K562 (cell line): ENCODE data around the gene AKAP14. TPM values are rescaled to one million over a fixed set of nuclear protein-coding genes. Genes with fewer than 3 reads are reported as not detected.

Source experiments
- ASH1L ChIP-seq: fragments of 450-650 bp; IDR thresholded peaks from 2 replicates; pipeline ENCODE4 v1.6.1; 2018; ENCODE audit warnings: borderline replicate concordance, mild to moderate bottlenecking, low read depth; ENCODE audit not compliant: partially characterized antibody
- BDP1 ChIP-seq: IDR thresholded peaks from 3 replicates; pipeline ENCODE4 v1.6.1; 2011; ENCODE audit not compliant: insufficient read length, insufficient read depth
- CHCHD3 ChIP-seq: fragments of 250-450 bp; sonication (Bioruptor Pico); IDR thresholded peaks from 2 replicates; pipeline ENCODE4 v2.1.2; 2022; ENCODE audit warnings: mild to moderate bottlenecking
- DACH1 ChIP-seq: fragments of 450-650 bp; IDR thresholded peaks from 2 replicates; pipeline ENCODE4 v1.6.1; 2018; ENCODE audit not compliant: partially characterized antibody
- E2F3 ChIP-seq: fragments of 250-450 bp; sonication (Bioruptor Pico); IDR thresholded peaks from 2 replicates; pipeline ENCODE4 v1.4.0; 2020; ENCODE audit warnings: mild to moderate bottlenecking
- NBN ChIP-seq: fragments of 450-650 bp; IDR thresholded peaks from 2 replicates; pipeline ENCODE4 v1.6.1; 2016; ENCODE audit warnings: low read depth, mild to moderate bottlenecking
- NELFE ChIP-seq: IDR thresholded peaks from 2 replicates; pipeline ENCODE4 v1.6.1; 2011; ENCODE audit warnings: mild to moderate bottlenecking; ENCODE audit not compliant: insufficient read depth, insufficient read length
- NFE2 ChIP-seq: IDR thresholded peaks from 2 replicates; pipeline ENCODE4 v1.6.1; 2014; ENCODE audit warnings: antibody characterized with exemption, low read depth
- ZBTB11 ChIP-seq, 3 experiments: fragments of 200-800 bp in 1 of 3; fragments of 250-450 bp in 1 of 3; fragments of 450-650 bp in 1 of 3; sonication (Bioruptor Pico) in 1 of 3; sonication (Bioruptor generic) in 1 of 3; formaldehyde crosslinking in 1 of 3; IDR thresholded peaks; 2 replicates each; pipeline versions ENCODE4 v1.6.1 to v1.8.0; 2016 to 2022; ENCODE audit warnings: mild to moderate bottlenecking in 2 of 3, missing genetic modification characterization in 2 of 3, missing compliant biosample characterization in 1 of 3, moderate library complexity in 1 of 3
- ZNF282 ChIP-seq: sonication (generic); formaldehyde crosslinking; IDR thresholded peaks from 2 replicates; pipeline ENCODE4 v1.8.1; 2023; ENCODE audit warnings: missing genetic modification reagents
- ZNF41 ChIP-seq: fragments of 250-450 bp; sonication (Bioruptor Pico); conservative IDR thresholded peaks from 2 replicates; pipeline ENCODE4 v1.4.0; 2020; ENCODE audit warnings: mild to moderate bottlenecking
- ZNF589 ChIP-seq: fragments of 200-800 bp; sonication (Bioruptor generic); IDR thresholded peaks from 2 replicates; pipeline ENCODE4 v1.6.1; 2016; ENCODE audit warnings: low read depth, missing genetic modification characterization, missing compliant biosample characterization
- polyA plus RNA-seq, 8 experiments: library from polyadenylated mRNA; depleted of rRNA in 4 of 8; stranded (reverse) in 5 of 8; unstranded in 3 of 8; fragments of >200 nt; fragmentation: Nextera tagmentation in 2 of 8; fragmentation: Illumina TruSeq in 1 of 8; extraction: Ambion mirVana in 2 of 8; extraction: Trizol in 1 of 8; gene quantifications; 2 replicates each; pipeline versions ENCODE4 v1.2.1 to v1.2.3, GENCODE V29; 2011 to 2014; ENCODE audit warnings: inconsistent platforms in 1 of 8, missing spikeins in 1 of 8
- total RNA-seq, 7 experiments: library from RNA; depleted of rRNA in 6 of 7; stranded (reverse); fragments of >200 nt in 6 of 7; fragmentation: Illumina TruSeq in 2 of 7; extraction: Trizol in 2 of 7; gene quantifications; 2 replicates each; pipeline versions ENCODE4 v1.2.1 to v1.2.3, GENCODE V29; 2011 to 2021; ENCODE audit warnings: low replicate concordance in 1 of 7
- TF ChIP-seq, protein P1 (sequence below): fragments of 250-450 bp; sonication (Bioruptor Pico); IDR thresholded peaks from 2 replicates; pipeline ENCODE4 v1.4.0; 2020
- TF ChIP-seq, protein P2 (sequence below), 2 experiments: fragments of 450-650 bp in 1 of 2; IDR thresholded peaks; 2 replicates each; pipeline ENCODE4 v1.6.1; 2011 to 2017; ENCODE audit warnings: low read depth in 2 of 2, antibody characterized with exemption in 1 of 2, borderline replicate concordance in 1 of 2, low read length in 1 of 2, mild to moderate bottlenecking in 1 of 2, mixed read lengths in 1 of 2; ENCODE audit not compliant: control insufficient read depth in 1 of 2
- TF ChIP-seq, protein P3 (sequence below): sonication (generic); formaldehyde crosslinking; IDR thresholded peaks from 2 replicates; pipeline ENCODE4 v1.8.1; 2023; ENCODE audit warnings: mild to moderate bottlenecking, missing genetic modification reagents

AKAP14 gene
- total and polyA plus RNA-seq, 9 of the 15 experiments (the other 6 are each of a cell fraction or from before 2014, with no cell fraction given), result not detected

DNA sequence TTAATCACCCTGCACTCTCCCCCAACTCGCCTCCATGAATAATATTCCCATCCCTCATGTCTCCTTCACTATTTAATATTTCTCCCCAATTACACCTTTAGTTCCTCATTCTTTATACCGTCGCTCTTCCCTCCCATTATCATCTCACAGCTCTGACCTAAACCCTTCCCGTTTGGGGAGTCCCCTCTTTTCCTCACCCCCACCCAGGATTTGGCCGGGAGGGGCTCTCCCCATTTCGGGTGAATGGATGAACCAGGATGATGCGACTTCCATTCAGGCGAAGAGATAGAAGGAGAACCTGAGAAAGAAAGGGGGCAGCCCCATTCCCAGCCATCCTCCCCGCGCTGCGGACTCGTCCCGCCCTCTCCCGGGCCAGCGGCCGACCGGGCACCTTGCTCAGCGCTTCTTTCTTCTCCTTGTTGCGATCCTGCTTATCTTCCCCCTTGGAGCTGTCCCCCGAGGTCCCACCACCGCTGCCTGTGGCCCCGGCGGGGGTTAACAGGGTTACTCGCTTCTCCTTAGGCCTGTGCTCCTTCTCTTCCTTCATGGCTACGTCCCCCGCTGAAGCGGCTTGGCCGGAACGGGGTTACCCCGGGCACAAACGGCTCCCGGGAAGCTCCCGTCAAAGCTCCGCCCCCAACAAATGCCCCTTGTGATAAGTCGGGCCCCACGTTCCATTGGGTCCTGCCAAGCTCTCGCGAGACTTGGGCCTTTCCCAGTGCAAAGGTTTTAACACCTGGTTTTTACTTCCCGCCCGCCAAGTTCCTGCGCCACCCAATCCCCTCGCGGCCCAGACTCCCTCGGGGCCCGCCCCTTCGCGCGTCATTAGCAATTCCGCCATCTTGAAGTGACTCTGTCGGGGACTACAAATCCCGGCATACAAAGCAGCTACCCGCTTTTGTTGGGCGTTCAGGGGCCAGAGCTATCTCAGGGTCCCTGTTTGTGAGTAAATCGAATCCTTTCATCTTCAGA lies 43.0 kb upstream of the AKAP14 start, which contains the start of gene UPF3B (continued):
- TF ChIP-seq DACH1 (no peak), BDP1 (no peak), NELFE (no peak), ZNF41 (CRISPR knock-in tag) (no peak), ZBTB11 (CRISPR knock-in tag; IDR thresholded peaks at IDR 0.05) (peak in 1 of 3 experiments; percentile 74; a peak in 1 of 6 replicates), ASH1L (no peak), ZNF282 (CRISPR knock-in tag) (no peak), CHCHD3 (CRISPR knock-in tag) (no peak), ZNF589 (CRISPR knock-in tag) (no peak), NBN (no peak), NFE2 (no peak), E2F3 (CRISPR knock-in tag) (no peak)
- TF ChIP-seq, protein P1, sequence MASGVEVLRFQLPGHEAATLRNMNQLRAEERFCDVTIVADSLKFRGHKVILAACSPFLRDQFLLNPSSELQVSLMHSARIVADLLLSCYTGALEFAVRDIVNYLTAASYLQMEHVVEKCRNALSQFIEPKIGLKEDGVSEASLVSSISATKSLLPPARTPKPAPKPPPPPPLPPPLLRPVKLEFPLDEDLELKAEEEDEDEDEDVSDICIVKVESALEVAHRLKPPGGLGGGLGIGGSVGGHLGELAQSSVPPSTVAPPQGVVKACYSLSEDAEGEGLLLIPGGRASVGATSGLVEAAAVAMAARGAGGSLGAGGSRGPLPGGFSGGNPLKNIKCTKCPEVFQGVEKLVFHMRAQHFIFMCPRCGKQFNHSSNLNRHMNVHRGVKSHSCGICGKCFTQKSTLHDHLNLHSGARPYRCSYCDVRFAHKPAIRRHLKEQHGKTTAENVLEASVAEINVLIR (CRISPR knock-in tag), result no peak
- TF ChIP-seq, protein P2, sequence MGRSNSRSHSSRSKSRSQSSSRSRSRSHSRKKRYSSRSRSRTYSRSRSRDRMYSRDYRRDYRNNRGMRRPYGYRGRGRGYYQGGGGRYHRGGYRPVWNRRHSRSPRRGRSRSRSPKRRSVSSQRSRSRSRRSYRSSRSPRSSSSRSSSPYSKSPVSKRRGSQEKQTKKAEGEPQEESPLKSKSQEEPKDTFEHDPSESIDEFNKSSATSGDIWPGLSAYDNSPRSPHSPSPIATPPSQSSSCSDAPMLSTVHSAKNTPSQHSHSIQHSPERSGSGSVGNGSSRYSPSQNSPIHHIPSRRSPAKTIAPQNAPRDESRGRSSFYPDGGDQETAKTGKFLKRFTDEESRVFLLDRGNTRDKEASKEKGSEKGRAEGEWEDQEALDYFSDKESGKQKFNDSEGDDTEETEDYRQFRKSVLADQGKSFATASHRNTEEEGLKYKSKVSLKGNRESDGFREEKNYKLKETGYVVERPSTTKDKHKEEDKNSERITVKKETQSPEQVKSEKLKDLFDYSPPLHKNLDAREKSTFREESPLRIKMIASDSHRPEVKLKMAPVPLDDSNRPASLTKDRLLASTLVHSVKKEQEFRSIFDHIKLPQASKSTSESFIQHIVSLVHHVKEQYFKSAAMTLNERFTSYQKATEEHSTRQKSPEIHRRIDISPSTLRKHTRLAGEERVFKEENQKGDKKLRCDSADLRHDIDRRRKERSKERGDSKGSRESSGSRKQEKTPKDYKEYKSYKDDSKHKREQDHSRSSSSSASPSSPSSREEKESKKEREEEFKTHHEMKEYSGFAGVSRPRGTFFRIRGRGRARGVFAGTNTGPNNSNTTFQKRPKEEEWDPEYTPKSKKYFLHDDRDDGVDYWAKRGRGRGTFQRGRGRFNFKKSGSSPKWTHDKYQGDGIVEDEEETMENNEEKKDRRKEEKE (IDR thresholded peaks at IDR 0.05; ENCODE audit: borderline replicate concordance in 1 of 2, control insufficient read depth in 1 of 2, low read depth in 2 of 2, low read length in 1 of 2), result no peak
- TF ChIP-seq, protein P3, sequence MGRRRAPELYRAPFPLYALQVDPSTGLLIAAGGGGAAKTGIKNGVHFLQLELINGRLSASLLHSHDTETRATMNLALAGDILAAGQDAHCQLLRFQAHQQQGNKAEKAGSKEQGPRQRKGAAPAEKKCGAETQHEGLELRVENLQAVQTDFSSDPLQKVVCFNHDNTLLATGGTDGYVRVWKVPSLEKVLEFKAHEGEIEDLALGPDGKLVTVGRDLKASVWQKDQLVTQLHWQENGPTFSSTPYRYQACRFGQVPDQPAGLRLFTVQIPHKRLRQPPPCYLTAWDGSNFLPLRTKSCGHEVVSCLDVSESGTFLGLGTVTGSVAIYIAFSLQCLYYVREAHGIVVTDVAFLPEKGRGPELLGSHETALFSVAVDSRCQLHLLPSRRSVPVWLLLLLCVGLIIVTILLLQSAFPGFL, result no peak
